RWPE1 (cell line): ENCODE data around the gene MYPN.
"Not testable (repeated sequence)": the region's sequence is repeated elsewhere in the genome, so short reads cannot be mapped to it uniquely, and the experiment has no call there.

Source experiments
- CTCF ChIA-PET: fragments of 350-600 bp; sonication (Branson Sonifier 250); formaldehyde crosslinking; extraction: SDS; loops from one replicate; lab custom pipeline; 2021; lab: Yijun Ruan, JAX
- POLR2A ChIA-PET: fragments of 400-600 bp; formaldehyde crosslinking; extraction: SDS; loops from one replicate; lab custom pipeline; 2020; ENCODE audit warnings: antibody characterized with exemption; ENCODE audit not compliant: low non-redundant PET; lab: Yijun Ruan, JAX
- DNase-seq: peaks from one replicate; pipeline ENCODE4 v3.0.0; 2012; ENCODE audit warnings: low spot score
- H3K27ac ChIP-seq: fragments of 450-650 bp; 2 replicates; pipeline ENCODE4 v1.5.1; 2017
- TF ChIP-seq, protein P1 (sequence below): fragments of 450-650 bp; conservative IDR thresholded peaks from 2 replicates; pipeline ENCODE4 v1.5.1; 2017; ENCODE audit warnings: low read depth, mild to moderate bottlenecking

MYPN gene

DNA sequence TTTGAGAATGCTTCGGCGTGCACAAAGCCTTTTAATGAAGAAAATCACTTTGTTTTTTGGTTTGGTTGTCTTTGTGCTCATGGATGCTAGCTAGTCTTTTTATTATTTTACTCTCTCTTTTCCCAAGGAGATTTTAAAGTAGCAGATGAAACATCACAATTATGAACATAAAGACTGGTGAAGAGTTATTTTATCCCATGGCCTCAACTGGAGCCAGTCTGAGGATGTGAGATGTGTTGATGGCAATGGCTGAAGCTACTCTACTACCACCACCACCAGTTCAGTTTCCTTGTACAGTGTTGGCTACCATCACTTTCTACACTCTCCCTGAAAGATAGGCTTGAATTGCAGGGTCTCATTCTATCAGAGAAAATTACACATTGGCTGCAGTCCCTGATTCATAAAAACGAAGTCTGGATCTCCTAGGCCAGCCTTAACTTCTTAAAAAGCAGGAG is 33.7 kb upstream of the MYPN start:
- CTCF ChIA-PET = interaction anchor here (0.9 kb wide), 1 partner anchor 12 kb away, joined by 3 read pairs; no protein-coding TSS in a partner anchor
- POLR2A ChIA-PET = interaction anchor here (0.7 kb wide), 1 partner anchor 1129 kb away, joined by 6 read pairs; no protein-coding TSS in a partner anchor
- peak overlapping the region; percentile 99 for H3K27ac ChIP-seq
- TF ChIP-seq, protein P1, sequence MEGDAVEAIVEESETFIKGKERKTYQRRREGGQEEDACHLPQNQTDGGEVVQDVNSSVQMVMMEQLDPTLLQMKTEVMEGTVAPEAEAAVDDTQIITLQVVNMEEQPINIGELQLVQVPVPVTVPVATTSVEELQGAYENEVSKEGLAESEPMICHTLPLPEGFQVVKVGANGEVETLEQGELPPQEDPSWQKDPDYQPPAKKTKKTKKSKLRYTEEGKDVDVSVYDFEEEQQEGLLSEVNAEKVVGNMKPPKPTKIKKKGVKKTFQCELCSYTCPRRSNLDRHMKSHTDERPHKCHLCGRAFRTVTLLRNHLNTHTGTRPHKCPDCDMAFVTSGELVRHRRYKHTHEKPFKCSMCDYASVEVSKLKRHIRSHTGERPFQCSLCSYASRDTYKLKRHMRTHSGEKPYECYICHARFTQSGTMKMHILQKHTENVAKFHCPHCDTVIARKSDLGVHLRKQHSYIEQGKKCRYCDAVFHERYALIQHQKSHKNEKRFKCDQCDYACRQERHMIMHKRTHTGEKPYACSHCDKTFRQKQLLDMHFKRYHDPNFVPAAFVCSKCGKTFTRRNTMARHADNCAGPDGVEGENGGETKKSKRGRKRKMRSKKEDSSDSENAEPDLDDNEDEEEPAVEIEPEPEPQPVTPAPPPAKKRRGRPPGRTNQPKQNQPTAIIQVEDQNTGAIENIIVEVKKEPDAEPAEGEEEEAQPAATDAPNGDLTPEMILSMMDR = no peak
- DNase-seq = no peak

DNA sequence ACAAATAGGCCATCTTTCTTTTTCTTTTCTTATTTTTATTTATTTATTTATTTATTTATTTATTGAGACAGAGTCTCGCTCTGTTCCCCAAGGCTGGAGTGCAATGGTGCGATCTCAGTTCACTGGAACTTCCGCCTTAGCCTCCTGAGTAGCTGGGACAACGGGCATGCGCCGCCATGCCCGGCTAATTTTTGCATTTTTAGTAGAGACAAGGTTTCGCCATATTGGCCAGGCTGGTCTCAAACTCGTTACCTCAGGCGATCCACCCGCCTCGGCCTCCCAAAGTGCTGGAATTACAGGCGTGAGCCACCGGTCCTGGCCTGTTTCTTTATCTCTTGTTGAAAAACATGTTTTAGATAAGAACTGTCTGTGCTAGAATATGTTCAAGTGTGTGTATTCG is 33.2 kb upstream of the MYPN start:
- POLR2A ChIA-PET, CTCF ChIA-PET, DNase-seq, H3K27ac ChIP-seq: not testable (repeated sequence)

DNA sequence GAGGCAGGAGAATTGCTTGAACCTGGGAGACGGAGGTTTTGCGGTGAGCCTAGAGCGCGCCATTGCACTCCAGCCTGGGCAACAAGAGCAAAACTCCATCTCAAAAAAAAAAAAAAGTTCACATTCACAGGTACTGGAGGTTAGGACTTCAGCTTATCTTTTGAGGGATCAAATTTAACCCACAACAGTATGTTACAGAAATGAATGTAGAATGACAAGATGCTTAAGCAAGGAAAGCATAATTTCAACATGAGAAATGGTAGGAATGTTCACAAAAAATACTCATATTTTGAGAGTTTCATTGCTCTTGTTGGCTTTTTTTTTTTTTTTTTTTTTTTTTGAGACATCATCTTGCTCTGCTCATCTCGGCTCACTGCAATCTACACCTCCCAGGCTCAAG is 32.3 kb upstream of the MYPN start:
- DNase-seq = no peak
- TF ChIP-seq, protein P1 = no peak
- H3K27ac ChIP-seq = no peak overlapping the region
- ChIA-PET POLR2A (no interaction called here), CTCF (no interaction called here)

DNA sequence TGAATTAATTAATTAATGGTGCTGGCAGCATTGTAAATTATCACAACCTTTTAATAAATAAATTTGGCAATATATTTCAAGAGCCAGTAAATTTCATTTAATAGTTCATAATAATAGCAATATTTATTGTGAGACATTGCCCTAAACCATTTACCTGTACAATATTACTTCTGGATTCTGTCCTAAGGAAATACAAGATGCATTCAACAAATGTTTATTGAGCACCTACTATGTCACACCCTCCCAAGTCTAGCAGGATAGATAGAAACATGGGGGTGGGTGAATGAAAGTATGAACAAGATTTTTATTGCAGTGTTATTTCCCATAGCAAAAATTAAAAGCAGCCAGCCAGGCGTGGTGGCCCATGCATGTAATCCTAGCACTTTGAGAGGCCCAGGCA is 29.9 kb upstream of the MYPN start:
- ChIA-PET CTCF (no interaction called here), POLR2A (no interaction called here)
- no peak for DNase-seq
- H3K27ac ChIP-seq = no peak overlapping the region
- TF ChIP-seq, protein P1 = no peak

DNA sequence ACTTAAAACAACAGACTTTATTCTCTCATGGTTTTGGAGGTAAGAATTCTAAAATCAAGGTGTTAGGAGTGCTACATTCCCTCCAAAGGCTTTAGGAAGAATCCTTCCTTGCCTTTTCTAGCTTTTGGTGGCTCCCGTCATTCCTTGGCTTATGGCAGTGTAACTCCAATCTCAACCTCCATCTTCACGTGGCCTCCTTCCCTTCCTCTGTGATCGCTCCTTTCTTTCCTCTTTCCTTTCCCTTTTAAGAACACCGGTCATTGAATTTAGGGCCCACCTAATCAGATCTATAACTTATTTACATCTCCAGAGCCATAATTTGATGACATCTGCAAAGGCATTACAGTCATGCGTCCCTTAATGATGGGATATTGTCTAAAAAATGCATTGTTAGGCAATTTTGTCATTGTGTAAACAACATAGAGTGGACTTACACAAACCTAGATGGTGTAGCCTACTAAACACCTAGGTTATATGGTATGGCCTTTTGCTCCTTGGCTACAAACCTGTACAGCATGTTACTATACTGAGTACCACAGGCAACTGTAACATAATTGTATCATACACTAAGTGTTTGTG is 28.3 kb upstream of the MYPN start:
- ChIA-PET POLR2A (no interaction called here), CTCF (no interaction called here)
- no peak overlapping the region for H3K27ac ChIP-seq
- TF ChIP-seq, protein P1 = no peak
- no peak for DNase-seq

DNA sequence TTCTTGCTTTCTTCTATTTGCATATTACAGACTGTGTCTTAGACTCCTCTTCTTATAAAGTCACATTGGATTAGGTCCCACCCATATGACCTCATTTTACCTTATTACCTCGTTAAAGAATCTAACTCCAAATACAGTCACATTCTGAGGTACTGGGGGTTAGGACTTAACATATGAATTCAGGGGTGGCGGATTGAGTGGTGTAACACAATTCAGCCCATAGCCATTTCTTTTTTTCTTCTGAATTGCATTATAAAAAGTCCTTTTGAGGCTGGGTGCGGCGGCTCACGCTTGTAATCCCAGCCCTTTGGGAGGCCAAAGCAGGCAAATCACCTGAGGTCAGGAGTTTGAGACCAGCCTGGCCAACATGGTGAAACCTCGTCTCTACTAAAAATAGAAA is 27.4 kb upstream of the MYPN start:
- POLR2A ChIA-PET = no interaction called here
- TF ChIP-seq, protein P1 = no peak
- no peak for DNase-seq
- H3K27ac ChIP-seq = no peak overlapping the region
- CTCF ChIA-PET = interaction anchor here (0.5 to 0.6 kb wide), 2 partner anchors 102 to 201 kb away, joined by 3 to 4 read pairs; no protein-coding TSS in a partner anchor

DNA sequence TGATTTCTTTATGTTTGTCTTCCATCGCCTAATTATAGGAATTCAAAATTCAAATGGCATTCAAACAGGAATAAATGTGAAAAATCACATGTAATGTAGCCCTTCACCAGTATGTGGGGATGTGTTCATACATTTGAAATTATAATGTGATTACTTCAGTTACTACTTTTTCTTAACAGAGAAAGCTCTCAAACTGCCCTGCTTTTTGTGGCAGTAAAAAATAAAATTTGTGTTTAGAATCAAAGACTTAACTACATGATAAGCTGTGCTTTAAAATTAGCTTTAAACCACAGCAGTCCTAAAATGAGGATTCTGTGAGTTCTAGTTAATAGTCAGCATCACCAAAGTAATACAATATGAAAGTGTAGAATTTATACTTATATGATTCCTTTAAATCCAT is 26.4 kb upstream of the MYPN start:
- H3K27ac ChIP-seq = no peak overlapping the region
- CTCF ChIA-PET = interaction anchor here (0.6 to 1.9 kb wide), 11 partner anchors 9 to 220 kb away, joined by 3 to 10 read pairs (median 3); no protein-coding TSS in a partner anchor
- POLR2A ChIA-PET = no interaction called here
- TF ChIP-seq, protein P1 = peak; percentile 56
- DNase-seq = peak; percentile 56
